HCT116 (cell line): ENCODE results near the gene POT1.

Experiments used
- CTCF ChIP-seq, 3 experiments: fragments of 200-600 bp in 1 of 3; sonication (generic) in 1 of 3; IDR thresholded peaks in 2 of 3; conservative IDR thresholded peaks in 1 of 3; 2 replicates each; pipeline ENCODE4 v1.5.1; 2012 to 2017; ENCODE audit warnings: low read depth in 2 of 3, low read length in 2 of 3, antibody characterized with exemption in 1 of 3, borderline replicate concordance in 1 of 3, control low read depth in 1 of 3, mild to moderate bottlenecking in 1 of 3, mixed read lengths in 1 of 3, mixed run types in 1 of 3, moderate library complexity in 1 of 3; ENCODE audit not compliant: insufficient read depth in 1 of 3
- EZH2 ChIP-seq: fragments of 200-600 bp; sonication (generic); IDR thresholded peaks from 2 replicates; pipeline ENCODE4 v1.6.1; 2017; ENCODE audit warnings: antibody characterized with exemption, mixed run types
- FOSL1 ChIP-seq: IDR thresholded peaks from 2 replicates; pipeline ENCODE4 v1.6.1; 2012; ENCODE audit warnings: low read depth
- POLR2A ChIP-seq: IDR thresholded peaks from 2 replicates; pipeline ENCODE4 v1.7.0; 2011; ENCODE audit warnings: borderline replicate concordance; ENCODE audit not compliant: insufficient read depth, insufficient read length; ENCODE audit errors: extremely low read depth
- POLR2AphosphoS5 ChIP-seq: IDR thresholded peaks from 2 replicates; pipeline ENCODE4 v1.6.1; 2011; ENCODE audit warnings: mild to moderate bottlenecking, low read depth, low read length, moderate library complexity
- SIN3A ChIP-seq: IDR thresholded peaks from 2 replicates; pipeline ENCODE4 v1.6.1; 2012; ENCODE audit warnings: low read depth
- YY1 ChIP-seq: IDR thresholded peaks from 2 replicates; pipeline ENCODE4 v1.6.1; 2011; ENCODE audit warnings: low read length, low read depth, moderate library complexity, mild to moderate bottlenecking; ENCODE audit not compliant: insufficient replicate concordance; ENCODE audit errors: extremely low read depth
- TF ChIP-seq, protein P1 (sequence below): IDR thresholded peaks from 2 replicates; pipeline ENCODE4 v1.6.1; 2012; ENCODE audit warnings: low read depth

GRCh38 chr7:124879103-124879502 is 50.5 kb downstream of the POT1 start:
- TF ChIP-seq, protein P1, sequence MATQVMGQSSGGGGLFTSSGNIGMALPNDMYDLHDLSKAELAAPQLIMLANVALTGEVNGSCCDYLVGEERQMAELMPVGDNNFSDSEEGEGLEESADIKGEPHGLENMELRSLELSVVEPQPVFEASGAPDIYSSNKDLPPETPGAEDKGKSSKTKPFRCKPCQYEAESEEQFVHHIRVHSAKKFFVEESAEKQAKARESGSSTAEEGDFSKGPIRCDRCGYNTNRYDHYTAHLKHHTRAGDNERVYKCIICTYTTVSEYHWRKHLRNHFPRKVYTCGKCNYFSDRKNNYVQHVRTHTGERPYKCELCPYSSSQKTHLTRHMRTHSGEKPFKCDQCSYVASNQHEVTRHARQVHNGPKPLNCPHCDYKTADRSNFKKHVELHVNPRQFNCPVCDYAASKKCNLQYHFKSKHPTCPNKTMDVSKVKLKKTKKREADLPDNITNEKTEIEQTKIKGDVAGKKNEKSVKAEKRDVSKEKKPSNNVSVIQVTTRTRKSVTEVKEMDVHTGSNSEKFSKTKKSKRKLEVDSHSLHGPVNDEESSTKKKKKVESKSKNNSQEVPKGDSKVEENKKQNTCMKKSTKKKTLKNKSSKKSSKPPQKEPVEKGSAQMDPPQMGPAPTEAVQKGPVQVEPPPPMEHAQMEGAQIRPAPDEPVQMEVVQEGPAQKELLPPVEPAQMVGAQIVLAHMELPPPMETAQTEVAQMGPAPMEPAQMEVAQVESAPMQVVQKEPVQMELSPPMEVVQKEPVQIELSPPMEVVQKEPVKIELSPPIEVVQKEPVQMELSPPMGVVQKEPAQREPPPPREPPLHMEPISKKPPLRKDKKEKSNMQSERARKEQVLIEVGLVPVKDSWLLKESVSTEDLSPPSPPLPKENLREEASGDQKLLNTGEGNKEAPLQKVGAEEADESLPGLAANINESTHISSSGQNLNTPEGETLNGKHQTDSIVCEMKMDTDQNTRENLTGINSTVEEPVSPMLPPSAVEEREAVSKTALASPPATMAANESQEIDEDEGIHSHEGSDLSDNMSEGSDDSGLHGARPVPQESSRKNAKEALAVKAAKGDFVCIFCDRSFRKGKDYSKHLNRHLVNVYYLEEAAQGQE = no peak
- TF ChIP-seq FOSL1 (no peak), EZH2 (no peak), POLR2A (no peak), SIN3A (no peak), YY1 (no peak), CTCF (IDR thresholded peaks at IDR 0.05 in 2 of 3, conservative IDR thresholded peaks at IDR 0.05 in 1 of 3; ENCODE audit: borderline replicate concordance in 1 of 3, insufficient read depth in 1 of 3, low read depth in 2 of 3, low read length in 2 of 3) (no peak), POLR2AphosphoS5 (no peak)
